DOHH2 (cell line): Measurements from ENCODE around the gene KCTD17.

Source experiments
- CTCF ChIP-seq: fragments of 200-600 bp; sonication (generic); IDR thresholded peaks from one replicate; pipeline ENCODE4 v1.5.1; 2014; ENCODE audit warnings: antibody characterized with exemption, mild to moderate bottlenecking, low read depth, low read length; ENCODE audit not compliant: poor library complexity, severe bottlenecking
- EZH2phosphoT487 ChIP-seq: fragments of 200-600 bp; sonication (generic); IDR thresholded peaks from 2 replicates; pipeline ENCODE4 v1.6.1; 2017; ENCODE audit warnings: borderline replicate concordance, mild to moderate bottlenecking, antibody characterized with exemption, low read length, moderate library complexity, mixed read lengths

DNA sequence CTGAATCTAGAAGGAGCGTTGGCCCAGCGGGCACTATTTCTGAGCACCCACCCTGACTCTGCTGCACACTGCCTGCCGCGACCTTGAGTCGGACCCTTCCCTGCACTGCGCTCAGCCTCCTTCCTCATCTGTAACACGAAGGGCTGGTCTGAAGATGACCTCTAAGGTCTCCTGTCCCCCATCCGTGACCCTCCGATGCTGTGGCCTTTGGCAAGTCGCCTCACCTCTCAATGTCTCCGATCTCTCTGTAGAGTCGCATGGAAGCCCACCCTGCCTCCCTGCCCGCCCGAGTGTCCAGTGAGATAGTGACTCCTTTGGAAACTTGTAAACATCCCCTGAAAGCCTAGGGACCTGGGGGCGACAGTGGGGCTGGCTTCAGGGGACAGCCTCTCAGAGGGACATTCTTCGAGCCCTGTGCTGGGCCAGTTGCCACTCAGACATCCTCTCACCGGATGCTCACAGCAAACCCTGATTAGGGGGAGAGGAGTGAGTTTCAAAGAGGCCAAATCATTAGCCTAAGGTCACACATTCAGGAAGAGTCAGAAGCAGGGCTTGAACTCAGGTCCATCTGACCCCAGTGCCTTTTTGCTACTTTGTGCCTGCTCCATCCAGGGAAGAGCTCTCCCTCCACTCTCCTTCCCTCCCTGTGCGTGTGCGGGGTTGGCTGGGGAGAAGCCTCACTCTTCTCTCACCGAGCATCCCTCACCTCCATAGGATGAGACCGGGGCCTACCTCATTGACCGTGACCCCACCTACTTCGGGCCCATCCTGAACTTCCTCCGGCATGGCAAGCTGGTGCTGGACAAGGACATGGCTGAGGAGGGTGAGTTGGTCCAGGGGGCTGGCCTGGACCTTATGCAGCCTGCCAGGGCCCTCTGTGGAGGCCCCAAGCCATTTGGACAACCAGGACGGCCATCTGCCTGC lies 1.1 kb downstream of the KCTD17 start:
- TF ChIP-seq CTCF: no peak
- no peak for TF ChIP-seq EZH2phosphoT487
